Measurements from ENCODE around the gene ZNF543. TPM values are rescaled to one million over a fixed set of nuclear protein-coding genes. Genes with fewer than 3 reads are reported as not detected.
A peak's percentile ranks its signal among the peaks of the same experiment; 100 is the strongest.

Gene ZNF543
- total RNA-seq, 1 donor from 2014 or later, result 9.8 TPM

DNA sequence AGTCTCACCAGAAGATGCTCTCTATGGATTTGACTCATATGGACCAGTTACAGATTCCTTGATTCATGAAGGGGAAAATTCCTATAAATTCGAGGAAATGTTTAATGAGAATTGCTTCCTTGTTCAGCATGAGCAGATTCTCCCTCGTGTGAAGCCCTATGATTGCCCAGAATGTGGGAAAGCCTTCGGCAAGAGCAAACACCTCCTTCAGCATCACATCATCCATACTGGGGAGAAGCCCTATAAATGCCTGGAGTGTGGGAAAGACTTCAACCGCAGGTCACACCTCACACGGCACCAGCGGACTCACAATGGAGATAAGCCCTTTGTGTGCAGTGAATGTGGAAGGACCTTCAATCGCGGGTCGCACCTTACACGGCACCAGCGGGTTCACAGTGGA, 29.3 kb upstream of the ZNF543 start:
- Mint-ChIP-seq H3K9me3 (peaks cover 20% of the 10 kb centered on the region), H3K27me3 (no peaks in the 10 kb centered on the region)

DNA sequence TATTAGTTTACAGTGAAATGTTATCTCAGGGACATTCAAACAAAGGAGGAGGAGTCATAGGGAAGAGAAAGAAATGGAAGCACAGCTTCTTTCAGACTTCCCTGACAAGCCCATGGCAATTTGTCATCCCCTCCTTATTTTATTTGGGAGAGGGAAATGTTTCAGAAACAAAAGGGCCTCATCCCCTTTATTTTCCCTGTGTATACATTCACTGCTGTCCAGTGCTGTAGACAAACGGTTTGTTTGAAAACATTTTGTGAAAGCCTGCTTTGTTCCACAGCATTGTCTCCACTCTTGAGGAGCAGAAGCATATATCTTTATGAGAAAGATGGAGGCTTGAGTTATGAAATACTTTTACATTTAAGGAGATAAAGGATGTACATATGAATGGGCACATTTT, 27.7 kb upstream of the ZNF543 start:
- peaks cover 85% of the 10 kb centered on the region for H3K36me3 Mint-ChIP-seq
- no peak for DNase-seq (ENCODE audit: extremely low spot score, unreplicated experiment)
- no peak for TF ChIP-seq CTCF (conservative IDR thresholded peaks at IDR 0.05)
- H3K27me3 Mint-ChIP-seq, result no peaks in the 10 kb centered on the region
- no peak overlapping the region for H3K4me3 Mint-ChIP-seq
- H3K27ac Mint-ChIP-seq, result no peak overlapping the region
- no peaks in the 10 kb centered on the region for H3K4me1 Mint-ChIP-seq (ENCODE audit: unreplicated experiment)
- peaks cover 20% of the 10 kb centered on the region for H3K9me3 Mint-ChIP-seq

More for the DNA sequence above, 29.3 kb upstream of the ZNF543 start:
- no peak overlapping the region for H3K27ac Mint-ChIP-seq
- peaks cover 90% of the 10 kb centered on the region for H3K36me3 Mint-ChIP-seq
- no peak for TF ChIP-seq CTCF (conservative IDR thresholded peaks at IDR 0.05)
- H3K4me1 Mint-ChIP-seq (ENCODE audit: unreplicated experiment), result no peaks in the 10 kb centered on the region
- no peak for DNase-seq (ENCODE audit: extremely low spot score, unreplicated experiment)
- H3K4me3 Mint-ChIP-seq, result no peak overlapping the region

DNA sequence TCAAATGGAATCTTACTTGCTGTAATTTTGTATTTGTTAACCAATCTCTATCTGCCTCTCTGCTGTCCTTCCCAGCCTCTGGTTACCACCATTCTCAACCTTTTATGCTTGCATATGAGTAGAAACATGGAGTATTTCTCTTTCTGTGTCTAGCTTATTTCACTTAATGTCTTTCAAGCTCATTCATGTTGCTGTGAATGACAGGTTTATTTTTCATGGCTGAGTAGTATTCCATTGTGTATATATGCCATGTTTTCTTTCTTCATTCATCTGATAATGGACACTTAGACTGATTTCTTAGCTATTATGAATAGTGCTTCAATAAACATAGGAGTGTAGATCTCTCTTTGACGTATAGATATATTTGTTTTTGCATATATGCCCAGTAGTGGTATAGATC, 26.6 kb upstream of the ZNF543 start:
- no peak overlapping the region for H3K27ac Mint-ChIP-seq
- no peaks in the 10 kb centered on the region for H3K27me3 Mint-ChIP-seq
- H3K36me3 Mint-ChIP-seq, result peaks cover 81% of the 10 kb centered on the region
- no peak for DNase-seq (ENCODE audit: extremely low spot score, unreplicated experiment)
- no peak overlapping the region for H3K4me3 Mint-ChIP-seq
- TF ChIP-seq CTCF (conservative IDR thresholded peaks at IDR 0.05), result no peak
- H3K9me3 Mint-ChIP-seq, result peaks cover 20% of the 10 kb centered on the region
- no peaks in the 10 kb centered on the region for H3K4me1 Mint-ChIP-seq (ENCODE audit: unreplicated experiment)

- Mint-ChIP-seq H3K27me3 (no peaks in the 10 kb centered on the region), H3K4me3 (no peak overlapping the region), H3K4me1 (ENCODE audit: unreplicated experiment) (no peaks in the 10 kb centered on the region), H3K36me3 (peaks cover 30% of the 10 kb centered on the region), H3K9me3 (no peaks in the 10 kb centered on the region), H3K27ac (peak overlapping the region; percentile 61)
- TF ChIP-seq CTCF (conservative IDR thresholded peaks at IDR 0.05), result no peak
- no peak for DNase-seq (ENCODE audit: extremely low spot score, unreplicated experiment)
Measured at GRCh38 chr19:57302020-57302465, 18.2 kb upstream of the ZNF543 start.

GRCh38 chr19:57302727-57303401, 17.4 kb upstream of the ZNF543 start:
- DNase-seq (ENCODE audit: extremely low spot score, unreplicated experiment), result no peak
- no peak overlapping the region for H3K4me3 Mint-ChIP-seq
- no peak overlapping the region for H3K27ac Mint-ChIP-seq
- H3K4me1 Mint-ChIP-seq (ENCODE audit: unreplicated experiment), result no peaks in the 10 kb centered on the region
- TF ChIP-seq CTCF (conservative IDR thresholded peaks at IDR 0.05), result no peak
- H3K36me3 Mint-ChIP-seq, result peaks cover 26% of the 10 kb centered on the region
- H3K9me3 Mint-ChIP-seq, result no peaks in the 10 kb centered on the region
- no peaks in the 10 kb centered on the region for H3K27me3 Mint-ChIP-seq

Data from type B pancreatic cell (in vitro differentiated cells).